AG04450 (cell line): ENCODE data around the gene PCLO. TPM values are rescaled to one million over a fixed set of nuclear protein-coding genes. Genes with fewer than 3 reads are reported as not detected.

ENCODE experiments used
- CTCF ChIA-PET: fragments of 300-600, 350-600 bp; formaldehyde crosslinking; extraction: SDS; loops from one replicate; lab custom pipeline; 2022; ENCODE audit warnings: antibody characterized with exemption, inconsistent platforms; lab: Charles Lee
- POLR2A ChIA-PET: fragments of 350-600 bp; formaldehyde crosslinking; extraction: SDS; loops from one replicate; lab custom pipeline; 2021; ENCODE audit warnings: antibody characterized with exemption, inconsistent platforms; lab: Yijun Ruan, JAX
- DNase-seq: peaks from one replicate; pipeline ENCODE4 v3.0.0-alpha.2; 2011; ENCODE audit warnings: low read depth, low spot score
- H3K27ac ChIP-seq: one replicate; pipeline ENCODE4 v1.5.1; 2012; ENCODE audit warnings: low read depth, low read length, control low read depth
- H3K27me3 ChIP-seq: one replicate; pipeline ENCODE4 v1.6.0; 2012; ENCODE audit warnings: low read length; ENCODE audit not compliant: control insufficient read depth, insufficient read depth
- H3K4me3 ChIP-seq: 2 replicates; pipeline ENCODE4 v1.5.1; 2011; ENCODE audit warnings: mild to moderate bottlenecking, low read depth, low read length, control low read depth
- H3K9me3 ChIP-seq: 2 replicates; pipeline ENCODE4 v1.5.1; 2012; ENCODE audit warnings: low read length; ENCODE audit not compliant: control insufficient read depth, insufficient read depth
- polyA plus RNA-seq: library from polyadenylated mRNA; depleted of rRNA; stranded (reverse); fragments of >200 nt; gene quantifications from 2 replicates; pipeline ENCODE4 v1.2.3, GENCODE V29; 2011
- TF ChIP-seq, protein P1 (sequence below): IDR thresholded peaks from 2 replicates; pipeline ENCODE4 v1.5.1; 2011; ENCODE audit warnings: low read depth, low read length, control low read depth, inconsistent platforms

PCLO gene
- polyA plus RNA-seq, 1 experiment, result 0.01 TPM

DNA sequence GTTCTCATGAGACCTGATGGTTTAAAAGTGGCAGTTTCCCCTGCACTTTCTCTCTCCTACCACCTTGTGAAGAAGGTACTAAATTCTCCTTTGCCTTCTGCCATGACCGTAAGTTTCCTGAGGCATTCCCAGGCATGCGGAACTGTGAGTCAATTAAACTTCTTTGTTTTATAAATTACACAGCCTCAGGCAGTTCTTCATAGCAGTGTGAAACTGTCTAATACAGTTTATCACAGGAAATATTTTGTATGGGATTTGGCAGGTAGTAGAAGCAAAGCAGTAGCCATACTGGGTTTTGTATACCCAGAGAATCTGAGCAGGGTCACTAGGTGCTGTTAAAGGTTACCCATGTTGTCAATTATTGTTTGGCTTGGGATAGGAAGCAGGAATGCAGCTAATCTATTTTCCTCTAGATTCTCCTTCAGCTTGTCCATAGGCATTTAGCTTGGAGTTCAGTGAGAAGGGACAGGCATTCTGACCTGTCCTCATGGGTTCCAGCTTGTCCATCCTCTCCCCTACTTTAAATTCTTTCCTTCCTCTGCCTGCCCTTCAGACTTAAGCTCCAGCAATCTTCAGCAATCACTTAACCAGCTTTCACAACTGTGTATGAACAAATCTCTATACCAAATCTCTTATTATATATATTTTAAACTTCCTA is 186.7 kb downstream of the PCLO start:
- no peak overlapping the region for H3K4me3 ChIP-seq
- TF ChIP-seq, protein P1, sequence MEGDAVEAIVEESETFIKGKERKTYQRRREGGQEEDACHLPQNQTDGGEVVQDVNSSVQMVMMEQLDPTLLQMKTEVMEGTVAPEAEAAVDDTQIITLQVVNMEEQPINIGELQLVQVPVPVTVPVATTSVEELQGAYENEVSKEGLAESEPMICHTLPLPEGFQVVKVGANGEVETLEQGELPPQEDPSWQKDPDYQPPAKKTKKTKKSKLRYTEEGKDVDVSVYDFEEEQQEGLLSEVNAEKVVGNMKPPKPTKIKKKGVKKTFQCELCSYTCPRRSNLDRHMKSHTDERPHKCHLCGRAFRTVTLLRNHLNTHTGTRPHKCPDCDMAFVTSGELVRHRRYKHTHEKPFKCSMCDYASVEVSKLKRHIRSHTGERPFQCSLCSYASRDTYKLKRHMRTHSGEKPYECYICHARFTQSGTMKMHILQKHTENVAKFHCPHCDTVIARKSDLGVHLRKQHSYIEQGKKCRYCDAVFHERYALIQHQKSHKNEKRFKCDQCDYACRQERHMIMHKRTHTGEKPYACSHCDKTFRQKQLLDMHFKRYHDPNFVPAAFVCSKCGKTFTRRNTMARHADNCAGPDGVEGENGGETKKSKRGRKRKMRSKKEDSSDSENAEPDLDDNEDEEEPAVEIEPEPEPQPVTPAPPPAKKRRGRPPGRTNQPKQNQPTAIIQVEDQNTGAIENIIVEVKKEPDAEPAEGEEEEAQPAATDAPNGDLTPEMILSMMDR, result no peak
- no peaks in the 10 kb centered on the region for H3K27me3 ChIP-seq
- no peaks in the 10 kb centered on the region for H3K9me3 ChIP-seq
- DNase-seq, result no peak
- ChIA-PET CTCF (no interaction called here), POLR2A (no interaction called here)
- no peak overlapping the region for H3K27ac ChIP-seq

DNA sequence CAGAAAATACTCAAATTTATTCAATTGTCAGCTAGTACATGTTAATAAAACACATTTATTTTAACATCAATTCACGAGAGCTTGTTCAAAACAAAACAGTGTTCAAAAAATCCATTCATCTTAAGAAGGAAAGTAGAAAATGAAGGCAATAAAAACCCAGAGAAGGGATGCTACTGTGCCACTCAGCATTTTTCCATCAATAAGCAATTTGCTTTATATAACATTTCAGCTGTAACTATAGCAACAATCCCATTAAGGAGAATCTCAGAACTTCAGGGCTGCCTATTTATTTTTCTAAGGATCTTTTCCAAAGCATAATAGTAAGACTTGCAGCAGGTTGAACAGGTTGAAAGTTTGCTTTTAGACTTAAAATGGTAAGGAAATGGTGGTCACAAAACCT is 190.5 kb downstream of the PCLO start:
- POLR2A ChIA-PET, result no interaction called here
- TF ChIP-seq, protein P1, result no peak
- no peak for DNase-seq
- Histone ChIP-seq H3K27ac (no peak overlapping the region), H3K27me3 (no peaks in the 10 kb centered on the region), H3K4me3 (no peak overlapping the region), H3K9me3 (no peaks in the 10 kb centered on the region)
- CTCF ChIA-PET, result no interaction called here

DNA sequence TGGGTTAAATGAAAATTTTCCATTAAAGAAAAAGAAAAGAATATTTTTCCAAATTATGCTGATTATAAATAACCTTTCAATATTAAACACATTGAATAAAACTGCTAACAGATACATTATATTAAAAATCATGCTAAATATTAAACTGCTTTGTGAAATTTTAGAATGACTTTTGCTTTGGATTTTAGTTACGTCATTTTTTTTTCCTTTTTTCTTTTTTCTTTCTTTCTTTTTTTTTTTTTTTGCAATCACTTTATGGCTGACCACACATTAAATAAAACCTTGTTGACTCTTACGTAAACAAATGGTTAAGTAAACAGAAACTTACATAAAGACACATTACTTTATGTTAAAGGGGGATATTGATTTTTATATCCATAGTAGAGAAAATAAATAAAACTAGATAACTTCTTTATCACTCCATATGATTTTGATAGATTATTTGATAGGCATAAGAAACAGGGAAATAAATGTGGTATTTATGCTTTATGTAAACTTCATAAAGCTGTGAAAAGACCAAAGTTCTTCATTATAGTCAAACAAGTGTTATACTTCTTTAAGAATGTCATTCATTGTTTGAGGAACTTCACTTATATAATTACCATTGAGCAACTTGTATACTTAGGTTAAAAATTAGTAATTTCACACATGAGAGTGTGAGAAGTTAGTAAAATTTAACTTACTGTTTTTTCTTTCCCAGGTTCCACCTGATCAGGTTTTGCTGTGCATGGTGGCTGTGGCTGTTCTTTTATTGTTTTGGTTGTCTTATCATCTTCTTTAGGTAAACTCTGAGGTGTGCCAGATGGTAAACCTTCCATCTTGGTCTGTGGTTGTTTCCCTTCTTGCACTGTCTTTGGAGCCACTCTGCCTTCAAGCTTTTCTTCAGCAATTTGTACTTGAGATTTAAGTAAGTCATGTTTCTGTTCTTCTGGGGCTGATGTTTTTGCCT is 197.3 kb downstream of the PCLO start:
- ChIA-PET POLR2A (no interaction called here), CTCF (no interaction called here)
- Histone ChIP-seq H3K9me3 (no peaks in the 10 kb centered on the region), H3K27me3 (no peaks in the 10 kb centered on the region), H3K27ac (no peak overlapping the region), H3K4me3 (no peak overlapping the region)
- DNase-seq, result no peak
- TF ChIP-seq, protein P1, result no peak

DNA sequence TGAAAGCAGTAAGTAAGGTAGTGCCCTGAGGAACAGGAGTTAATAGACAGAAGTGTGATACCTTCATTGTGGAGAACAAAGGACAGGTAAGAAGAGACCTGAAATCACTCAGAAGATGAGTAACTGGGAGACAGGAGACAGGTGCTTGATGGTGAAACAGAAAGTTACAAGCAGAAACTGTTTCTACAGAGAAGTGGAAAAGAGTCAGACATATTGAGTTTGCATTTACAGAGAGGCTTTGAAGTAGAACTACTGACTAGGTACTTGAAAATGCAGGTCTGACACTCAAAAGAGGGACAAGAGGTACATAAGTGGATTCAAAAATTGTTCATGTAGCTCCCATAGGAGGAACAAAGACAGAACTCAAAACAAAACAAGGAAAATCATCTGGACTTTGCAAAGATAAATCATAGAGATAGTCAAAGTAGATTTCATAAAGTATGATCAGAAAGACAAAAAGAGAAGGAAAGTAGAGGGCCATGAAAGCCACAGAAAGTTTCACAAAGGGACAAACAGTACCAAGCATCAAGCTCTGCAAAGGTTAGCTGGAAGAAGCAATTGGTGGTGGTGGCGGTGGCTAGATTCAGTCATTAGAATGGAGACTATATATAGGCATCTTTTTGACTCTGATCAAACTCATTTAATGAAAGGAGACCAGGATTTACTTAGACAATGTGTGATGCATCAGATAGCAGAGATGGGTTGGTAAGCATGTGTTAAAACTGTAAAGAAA is 198.4 kb downstream of the PCLO start:
- H3K9me3 ChIP-seq, result no peaks in the 10 kb centered on the region
- DNase-seq, result no peak
- no peak overlapping the region for H3K4me3 ChIP-seq
- no peak overlapping the region for H3K27ac ChIP-seq
- POLR2A ChIA-PET, result no interaction called here
- CTCF ChIA-PET, result no interaction called here
- no peaks in the 10 kb centered on the region for H3K27me3 ChIP-seq
- TF ChIP-seq, protein P1, result no peak
